Activated naive CD8-positive, alpha-beta T cell treated with anti-CD3 and anti-CD28 coated beads, Interleukin-2, amount 10 ng/mL, durations not matched to agents 7 days and 5 days (primary cell): Measurements from ENCODE around the gene NGFR. TPM values are rescaled to one million over a fixed set of nuclear protein-coding genes. Genes with fewer than 3 reads are reported as not detected.

Source experiments
- ATAC-seq: fragments of 150-1000 bp; cut with Tn5 transposase; one replicate; pipeline ENCODE4 v1.10.0; 2021; ENCODE audit warnings: low read depth, moderate library complexity
- POLR2A ChIA-PET: fragments of 350-600 bp; sonication (Branson Sonifier 250); formaldehyde crosslinking; loops from one replicate; lab custom pipeline; 2021; ENCODE audit warnings: antibody characterized with exemption; lab: Charles Lee
- DNase-seq: peaks from one replicate; pipeline ENCODE4 v3.0.0; 2021
- H3K27ac Mint-ChIP-seq: one replicate; pipeline ENCODE4 v1.8.0; 2022; ENCODE audit warnings: mild to moderate bottlenecking, mixed read lengths
- H3K27me3 Mint-ChIP-seq: one replicate; pipeline ENCODE4 v1.8.0; 2022; ENCODE audit warnings: mild to moderate bottlenecking, moderate library complexity, mixed read lengths
- H3K36me3 Mint-ChIP-seq: one replicate; pipeline ENCODE4 v1.8.0; 2021; ENCODE audit warnings: mild to moderate bottlenecking, mixed read lengths
- H3K4me1 Mint-ChIP-seq: one replicate; pipeline ENCODE4 v1.8.0; 2021; ENCODE audit warnings: mixed read lengths
- H3K4me3 Mint-ChIP-seq: one replicate; pipeline ENCODE4 v1.8.0; 2022; ENCODE audit warnings: mild to moderate bottlenecking, moderate library complexity, mixed read lengths
- H3K9me3 Mint-ChIP-seq: one replicate; pipeline ENCODE4 v1.8.0; 2021; ENCODE audit warnings: mixed read lengths
- total RNA-seq, 2 experiments: library from RNA; stranded (reverse); gene quantifications; one replicate each; pipeline ENCODE4 v1.2.3, GENCODE V29; 2021

NGFR gene
- total RNA-seq, 2 experiments from 2014 or later, result 0.50 TPM; not detected in 1

DNA sequence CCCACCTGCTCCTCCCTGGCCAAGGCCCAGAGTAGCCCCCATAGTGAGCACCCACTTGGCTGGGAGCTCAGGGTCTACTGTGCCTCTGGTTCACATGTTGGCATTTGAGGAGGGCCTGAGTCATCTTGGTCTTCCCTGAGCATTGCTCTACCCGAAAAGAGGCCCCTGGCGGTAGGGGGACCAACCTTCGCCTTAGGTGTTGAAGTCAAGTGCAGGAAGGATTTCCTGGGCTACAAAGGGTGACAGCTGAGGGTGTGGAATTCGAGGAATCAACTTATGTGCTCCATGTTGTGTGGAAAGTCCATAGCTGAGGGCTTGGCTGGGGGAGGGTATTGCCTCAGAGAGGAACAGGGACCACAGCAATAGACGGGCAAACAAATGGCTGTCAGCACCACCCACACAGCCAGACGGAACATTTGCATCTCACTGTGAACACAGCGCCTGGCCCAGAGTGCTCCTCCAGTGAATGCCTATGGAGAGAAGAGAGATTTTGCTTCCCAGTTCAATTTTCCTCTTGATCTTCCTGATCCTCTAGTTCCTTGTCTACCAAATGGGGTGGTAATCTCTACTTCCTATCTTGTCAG is 35.6 kb upstream of the NGFR start:
- Mint-ChIP-seq H3K27me3 (peaks cover 54% of the 10 kb centered on the region), H3K9me3 (peaks cover 2% of the 10 kb centered on the region), H3K36me3 (no peaks in the 10 kb centered on the region), H3K27ac (no peak overlapping the region), H3K4me3 (no peak overlapping the region), H3K4me1 (peaks cover 7% of the 10 kb centered on the region)
- POLR2A ChIA-PET, result no interaction called here
- ATAC-seq (no peak), DNase-seq (no peak)

DNA sequence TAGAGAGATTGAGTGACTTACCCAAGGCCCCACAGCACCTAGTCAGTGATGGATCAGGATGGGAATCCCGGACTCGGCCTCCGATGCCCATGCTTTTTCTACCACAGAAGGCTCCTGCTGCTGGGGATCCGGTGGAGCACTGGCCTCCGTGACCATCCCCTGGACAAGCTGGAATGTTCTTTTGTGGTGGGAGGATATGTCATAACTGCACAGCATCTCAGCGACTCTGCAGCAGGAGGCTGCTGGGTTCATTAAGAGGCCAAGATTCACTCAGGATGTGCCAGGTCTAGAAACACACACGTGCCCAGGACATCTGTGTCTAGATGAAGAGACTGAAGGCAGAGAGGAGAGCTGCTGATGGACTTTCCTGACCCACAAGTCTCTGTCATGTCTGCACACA is 34.7 kb upstream of the NGFR start:
- DNase-seq (no peak), ATAC-seq (no peak)
- Mint-ChIP-seq H3K27me3 (peaks cover 49% of the 10 kb centered on the region), H3K9me3 (peaks cover 2% of the 10 kb centered on the region), H3K4me3 (no peak overlapping the region), H3K27ac (no peak overlapping the region), H3K4me1 (peaks cover 7% of the 10 kb centered on the region), H3K36me3 (no peaks in the 10 kb centered on the region)
- POLR2A ChIA-PET, result no interaction called here

DNA sequence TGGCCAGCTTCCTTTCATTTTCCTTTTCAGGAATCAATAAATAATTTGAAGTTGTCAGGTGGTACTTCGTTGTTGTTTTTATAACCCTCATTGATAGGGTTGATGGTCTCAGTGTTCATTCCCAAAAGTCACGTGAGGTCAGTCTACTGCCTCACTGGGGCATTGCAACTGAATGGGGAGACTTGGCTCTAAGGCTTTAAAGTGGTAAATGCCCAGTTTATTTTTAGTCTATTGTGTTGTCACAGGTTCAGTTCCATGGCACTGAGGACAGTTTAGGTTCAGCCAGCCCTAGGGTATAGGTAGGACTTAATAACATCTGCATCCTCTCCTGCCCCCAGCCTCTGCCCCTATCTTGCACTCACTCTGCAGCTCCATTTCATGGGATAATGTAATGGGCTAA is 33.5 kb upstream of the NGFR start:
- POLR2A ChIA-PET, result no interaction called here
- Mint-ChIP-seq H3K9me3 (peaks cover 2% of the 10 kb centered on the region), H3K27ac (no peak overlapping the region), H3K4me3 (no peak overlapping the region), H3K36me3 (no peaks in the 10 kb centered on the region), H3K4me1 (peaks cover 7% of the 10 kb centered on the region), H3K27me3 (peaks cover 44% of the 10 kb centered on the region)
- DNase-seq (no peak), ATAC-seq (no peak)

DNA sequence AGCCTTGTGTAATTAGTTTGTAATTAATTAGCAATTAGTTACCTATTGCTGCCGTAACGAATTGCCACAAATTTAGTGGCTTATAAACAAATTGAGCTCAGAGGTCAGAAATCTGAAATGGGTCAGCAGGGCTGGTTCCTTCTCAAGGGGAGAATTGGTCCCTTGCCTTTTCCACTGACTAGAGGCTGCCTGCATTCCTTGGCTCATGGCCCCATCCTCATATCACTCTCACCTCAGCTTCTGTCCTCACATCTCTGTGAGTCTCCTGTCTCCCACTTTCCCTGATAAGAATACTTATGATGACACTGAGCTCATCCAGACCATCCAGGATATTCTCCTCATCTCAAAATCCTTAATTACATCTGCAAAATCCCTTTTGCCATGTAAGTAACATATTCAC is 31.0 kb upstream of the NGFR start:
- H3K27me3 Mint-ChIP-seq, result peaks cover 33% of the 10 kb centered on the region
- peaks cover 2% of the 10 kb centered on the region for H3K4me1 Mint-ChIP-seq
- no peak overlapping the region for H3K27ac Mint-ChIP-seq
- no peaks in the 10 kb centered on the region for H3K36me3 Mint-ChIP-seq
- H3K4me3 Mint-ChIP-seq, result no peak overlapping the region
- no peak for ATAC-seq
- POLR2A ChIA-PET, result no interaction called here
- no peak for DNase-seq
- H3K9me3 Mint-ChIP-seq, result peaks cover 2% of the 10 kb centered on the region

DNA sequence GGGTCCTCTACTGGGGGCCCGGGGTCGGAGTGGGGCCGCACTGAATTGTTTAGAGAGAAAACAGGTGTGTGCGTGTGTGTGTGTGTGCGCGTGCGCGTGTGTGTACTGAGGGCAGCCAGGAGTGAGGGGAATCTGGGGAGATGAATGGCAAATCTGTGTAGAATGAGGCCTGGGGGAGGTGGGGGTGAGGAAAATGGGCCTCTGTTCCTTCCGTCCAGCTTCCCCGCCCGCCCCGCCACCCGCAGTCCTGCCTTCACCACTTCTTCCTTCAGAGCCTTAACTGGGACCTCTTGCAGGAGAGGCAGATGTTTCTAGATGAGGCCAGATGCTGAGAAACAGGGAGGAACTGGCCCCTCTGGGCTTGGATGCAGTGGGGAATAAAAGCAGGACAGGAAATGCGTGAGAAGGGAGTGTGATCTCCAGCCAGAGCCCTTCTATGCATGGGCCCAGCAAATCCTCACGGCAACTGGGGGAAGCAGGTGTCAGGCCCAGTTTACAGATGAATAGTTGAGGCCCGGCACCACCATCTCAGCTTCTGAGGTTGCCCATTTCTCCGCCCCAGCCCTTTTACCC is 29.7 kb upstream of the NGFR start:
- DNase-seq, result no peak
- Mint-ChIP-seq H3K4me3 (no peak overlapping the region), H3K9me3 (peaks cover 2% of the 10 kb centered on the region), H3K36me3 (no peaks in the 10 kb centered on the region), H3K27me3 (peaks cover 37% of the 10 kb centered on the region), H3K4me1 (no peaks in the 10 kb centered on the region), H3K27ac (no peak overlapping the region)
- POLR2A ChIA-PET, result no interaction called here
- no peak for ATAC-seq

DNA sequence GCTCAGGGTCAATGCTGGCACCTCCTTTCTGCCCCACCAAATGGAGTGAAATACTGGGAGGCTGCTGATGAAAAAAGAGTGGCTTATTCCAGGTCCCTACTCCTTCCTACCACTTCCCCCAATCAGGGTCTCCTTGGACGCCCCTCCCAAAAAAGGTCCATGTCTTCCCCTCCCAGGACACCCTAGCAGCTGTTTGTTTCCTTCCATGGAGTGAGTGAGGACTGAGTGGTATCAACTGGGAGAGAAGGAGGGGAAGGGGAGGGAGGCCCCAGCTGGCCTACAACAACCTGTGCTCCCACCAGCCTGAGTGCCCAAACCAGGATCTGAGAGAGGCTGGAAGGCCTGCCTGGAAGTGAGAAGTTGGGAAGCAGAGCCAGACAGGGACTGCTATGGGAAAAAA is 28.7 kb upstream of the NGFR start:
- H3K27ac Mint-ChIP-seq, result no peak overlapping the region
- peaks cover 2% of the 10 kb centered on the region for H3K9me3 Mint-ChIP-seq
- no peaks in the 10 kb centered on the region for H3K4me1 Mint-ChIP-seq
- peaks cover 38% of the 10 kb centered on the region for H3K27me3 Mint-ChIP-seq
- POLR2A ChIA-PET, result no interaction called here
- ATAC-seq (no peak), DNase-seq (no peak)
- no peak overlapping the region for H3K4me3 Mint-ChIP-seq
- H3K36me3 Mint-ChIP-seq, result no peaks in the 10 kb centered on the region

DNA sequence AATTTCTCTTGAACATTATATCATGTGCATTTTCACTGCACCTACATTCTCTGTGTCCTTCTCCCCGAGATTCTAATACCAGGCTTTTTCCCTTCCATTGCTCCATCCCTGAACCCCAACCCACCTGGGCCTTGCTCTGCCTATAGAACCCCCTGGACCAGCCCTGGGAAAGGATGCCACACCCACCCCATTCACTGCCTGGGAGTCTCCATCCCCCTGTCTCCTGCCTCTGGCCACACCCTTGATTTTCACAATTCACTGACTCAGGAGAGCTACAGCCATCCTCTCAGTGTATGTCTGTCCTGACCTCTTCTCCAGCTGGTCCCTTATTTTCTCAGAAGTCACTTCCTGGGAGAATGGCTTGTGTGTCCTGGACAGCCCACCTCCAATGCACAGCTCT is 27.9 kb upstream of the NGFR start:
- Mint-ChIP-seq H3K4me3 (no peak overlapping the region), H3K27me3 (peaks cover 44% of the 10 kb centered on the region), H3K9me3 (peaks cover 2% of the 10 kb centered on the region), H3K4me1 (no peaks in the 10 kb centered on the region), H3K36me3 (no peaks in the 10 kb centered on the region), H3K27ac (no peak overlapping the region)
- POLR2A ChIA-PET, result no interaction called here
- DNase-seq, result no peak
- ATAC-seq, result no peak

DNA sequence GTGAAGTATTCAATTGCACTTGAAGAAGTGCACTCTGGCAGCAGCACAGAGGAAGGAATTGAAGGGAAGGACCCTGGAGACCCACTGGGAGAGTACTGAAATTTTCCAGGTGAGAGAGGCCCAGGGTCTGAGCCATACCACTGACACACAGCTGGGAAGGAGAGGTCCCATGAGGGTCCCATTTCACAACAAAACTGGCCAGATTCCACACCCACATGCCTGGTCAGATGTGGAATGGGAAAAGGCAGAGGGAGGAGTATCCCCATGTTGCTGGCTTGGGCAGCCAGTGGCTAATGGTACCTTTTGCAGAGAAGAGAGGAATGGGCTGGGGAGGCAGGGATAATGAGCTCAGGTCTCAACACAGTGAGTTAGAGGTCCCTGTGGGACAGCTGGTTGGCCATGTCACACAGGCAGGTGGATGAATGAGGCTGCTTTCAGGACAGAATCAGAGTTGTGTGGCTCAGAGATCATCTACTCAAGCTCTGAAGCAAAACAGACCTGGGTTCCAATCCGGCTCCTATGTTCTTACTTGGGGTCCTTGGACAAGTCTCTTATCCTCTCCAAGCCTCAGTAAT is 26.2 kb upstream of the NGFR start:
- Mint-ChIP-seq H3K4me3 (no peak overlapping the region), H3K36me3 (no peaks in the 10 kb centered on the region), H3K27ac (no peak overlapping the region), H3K4me1 (no peaks in the 10 kb centered on the region), H3K27me3 (peaks cover 45% of the 10 kb centered on the region), H3K9me3 (peaks cover 2% of the 10 kb centered on the region)
- ATAC-seq, result no peak
- no peak for DNase-seq
- POLR2A ChIA-PET, result no interaction called here

DNA sequence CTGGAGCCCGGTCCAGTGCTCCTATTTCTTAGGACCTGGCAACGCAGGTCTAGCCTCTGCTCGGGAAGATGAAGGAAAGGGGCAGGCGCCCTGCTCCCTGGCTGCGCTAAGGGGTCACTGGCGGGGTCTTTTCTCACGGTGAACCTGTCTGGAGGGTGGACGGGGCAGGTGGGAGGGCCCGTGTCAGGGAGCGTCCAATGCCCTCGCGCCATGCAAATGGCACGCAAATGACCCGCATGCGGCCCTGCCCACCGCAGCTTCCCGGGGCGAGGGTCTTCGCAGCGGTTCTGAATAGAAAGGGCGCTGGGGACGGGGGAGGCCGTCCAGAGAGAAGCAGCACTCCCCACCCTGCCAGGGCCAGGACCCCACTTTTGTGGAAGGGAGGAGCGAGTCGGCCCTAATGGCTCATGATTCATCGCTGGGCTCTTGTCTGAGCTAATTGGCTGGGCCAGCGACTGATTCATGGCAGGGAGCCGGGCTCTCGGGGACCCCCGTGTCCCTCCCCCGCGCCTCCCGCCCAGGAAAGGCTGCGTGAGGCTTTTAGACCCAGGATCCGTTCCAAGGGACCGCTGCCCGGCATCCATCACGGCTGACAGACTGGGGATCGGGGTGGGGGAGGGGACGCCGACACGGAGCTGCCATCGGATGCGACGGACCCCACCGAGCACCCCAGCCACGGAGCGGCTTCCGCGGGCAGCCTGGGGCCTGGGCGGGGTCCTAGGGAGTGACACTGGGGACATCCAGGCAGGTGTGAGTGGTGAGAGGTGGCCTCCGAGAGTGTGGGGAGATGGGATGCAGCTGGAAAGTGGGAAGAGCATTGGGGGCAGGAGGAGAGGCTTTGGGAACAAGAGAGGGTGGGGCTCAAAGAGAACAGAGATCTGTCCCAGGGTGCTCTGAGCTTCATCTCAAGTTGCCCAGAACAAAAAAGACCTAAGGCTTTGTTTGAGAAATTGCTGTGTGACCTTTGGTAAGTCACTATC is 25.0 kb upstream of the NGFR start:
- POLR2A ChIA-PET, result no interaction called here
- ATAC-seq, result no peak
- H3K4me1 Mint-ChIP-seq, result no peaks in the 10 kb centered on the region
- H3K27me3 Mint-ChIP-seq, result peaks cover 50% of the 10 kb centered on the region
- H3K27ac Mint-ChIP-seq, result no peak overlapping the region
- no peaks in the 10 kb centered on the region for H3K36me3 Mint-ChIP-seq
- peaks cover 2% of the 10 kb centered on the region for H3K9me3 Mint-ChIP-seq
- DNase-seq, result no peak
- no peak overlapping the region for H3K4me3 Mint-ChIP-seq

DNA sequence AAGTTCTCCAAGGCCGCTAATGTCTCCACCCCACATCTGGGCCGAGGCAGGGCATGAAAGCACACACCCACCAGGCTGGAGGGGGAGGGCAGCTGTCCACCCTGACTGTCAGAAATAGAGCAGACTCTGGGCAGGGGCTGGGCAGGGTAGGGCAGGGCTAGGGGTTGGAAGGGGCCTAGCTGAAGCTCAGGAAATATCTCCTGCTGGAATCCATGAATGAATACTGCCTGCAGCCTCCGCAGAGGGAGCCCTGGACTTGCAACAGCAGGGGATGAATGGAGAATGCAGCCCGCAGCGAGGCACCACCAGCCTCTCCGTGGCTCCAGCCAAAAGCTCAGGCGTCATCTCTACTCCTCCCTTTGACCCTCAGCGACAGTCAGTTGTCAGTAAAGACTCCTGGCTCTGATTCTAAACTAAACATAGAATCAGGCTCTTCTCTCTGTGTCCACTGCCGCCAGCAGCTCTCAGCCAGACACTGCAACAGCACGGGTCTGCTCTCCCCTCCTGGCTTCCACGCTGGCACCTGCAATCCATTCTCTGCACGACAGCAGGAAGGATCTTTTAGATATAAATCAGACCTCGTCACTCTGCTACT is 23.9 kb upstream of the NGFR start:
- no peak for ATAC-seq
- no peak overlapping the region for H3K27ac Mint-ChIP-seq
- peaks cover 51% of the 10 kb centered on the region for H3K27me3 Mint-ChIP-seq
- peaks cover 7% of the 10 kb centered on the region for H3K9me3 Mint-ChIP-seq
- H3K36me3 Mint-ChIP-seq, result no peaks in the 10 kb centered on the region
- no peak for DNase-seq
- no peaks in the 10 kb centered on the region for H3K4me1 Mint-ChIP-seq
- POLR2A ChIA-PET, result no interaction called here
- H3K4me3 Mint-ChIP-seq, result no peak overlapping the region

DNA sequence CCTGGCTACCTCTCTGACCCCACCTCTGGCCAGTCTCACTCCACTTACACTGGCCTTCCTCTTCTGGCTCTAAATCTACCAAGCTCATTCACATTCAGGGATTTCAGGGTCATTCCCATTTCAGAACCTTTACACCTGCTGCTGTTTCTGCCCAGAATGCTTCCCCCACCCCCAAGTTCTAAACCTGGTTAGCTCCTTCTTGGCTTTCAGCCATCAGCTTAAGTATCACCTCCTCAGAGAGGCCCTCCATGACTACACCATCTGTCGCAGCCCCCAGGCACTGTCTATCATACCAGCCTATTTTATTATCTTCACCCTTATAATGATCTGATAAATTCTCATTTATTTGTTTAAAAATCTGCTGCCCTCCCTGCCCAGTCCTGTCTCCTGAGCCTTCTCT is 23.3 kb upstream of the NGFR start:
- POLR2A ChIA-PET, result no interaction called here
- peaks cover 7% of the 10 kb centered on the region for H3K9me3 Mint-ChIP-seq
- no peak for ATAC-seq
- no peaks in the 10 kb centered on the region for H3K36me3 Mint-ChIP-seq
- no peaks in the 10 kb centered on the region for H3K4me1 Mint-ChIP-seq
- no peak overlapping the region for H3K27ac Mint-ChIP-seq
- H3K27me3 Mint-ChIP-seq, result peaks cover 53% of the 10 kb centered on the region
- no peak for DNase-seq
- H3K4me3 Mint-ChIP-seq, result no peak overlapping the region

DNA sequence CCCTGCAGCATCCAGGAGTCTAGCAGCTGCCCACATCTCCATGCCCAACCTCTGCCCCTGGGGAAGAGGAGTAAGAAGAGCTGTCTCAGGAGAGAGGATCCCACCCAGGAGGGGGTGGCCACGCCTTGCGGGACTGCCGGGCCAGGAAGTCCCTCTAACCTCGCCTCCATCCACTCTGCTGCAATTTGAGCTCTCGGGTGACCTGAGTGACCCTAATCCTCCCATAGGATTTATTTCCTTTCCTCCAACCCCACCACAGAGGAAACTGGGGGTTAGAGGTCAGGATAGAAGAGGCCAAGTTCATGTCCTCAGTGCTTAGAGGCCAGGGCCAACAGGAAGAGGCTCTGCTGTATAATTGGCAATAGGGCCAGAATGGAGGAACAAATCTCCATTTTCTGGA is 22.6 kb upstream of the NGFR start:
- Mint-ChIP-seq H3K4me1 (no peaks in the 10 kb centered on the region), H3K27me3 (peaks cover 60% of the 10 kb centered on the region), H3K27ac (no peak overlapping the region), H3K9me3 (peaks cover 7% of the 10 kb centered on the region), H3K4me3 (no peak overlapping the region), H3K36me3 (no peaks in the 10 kb centered on the region)
- POLR2A ChIA-PET, result no interaction called here
- DNase-seq, result no peak
- no peak for ATAC-seq
